ENCODE results near the gene HYKK.

GRCh38 chr15:78540141-78540870 lies 32.9 kb downstream of the HYKK start, which contains the start of gene PSMA4:
- TF ChIP-seq RFX5 (IDR thresholded peaks at IDR 0.05; ENCODE audit: low read depth, low read length): no peak
- TF ChIP-seq, protein P1, sequence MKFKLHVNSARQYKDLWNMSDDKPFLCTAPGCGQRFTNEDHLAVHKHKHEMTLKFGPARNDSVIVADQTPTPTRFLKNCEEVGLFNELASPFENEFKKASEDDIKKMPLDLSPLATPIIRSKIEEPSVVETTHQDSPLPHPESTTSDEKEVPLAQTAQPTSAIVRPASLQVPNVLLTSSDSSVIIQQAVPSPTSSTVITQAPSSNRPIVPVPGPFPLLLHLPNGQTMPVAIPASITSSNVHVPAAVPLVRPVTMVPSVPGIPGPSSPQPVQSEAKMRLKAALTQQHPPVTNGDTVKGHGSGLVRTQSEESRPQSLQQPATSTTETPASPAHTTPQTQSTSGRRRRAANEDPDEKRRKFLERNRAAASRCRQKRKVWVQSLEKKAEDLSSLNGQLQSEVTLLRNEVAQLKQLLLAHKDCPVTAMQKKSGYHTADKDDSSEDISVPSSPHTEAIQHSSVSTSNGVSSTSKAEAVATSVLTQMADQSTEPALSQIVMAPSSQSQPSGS (IDR thresholded peaks at IDR 0.05; ENCODE audit: low read length): no peak
- TF ChIP-seq CHD1 (IDR thresholded peaks at IDR 0.05; ENCODE audit: low read depth, low read length): no peak
- TF ChIP-seq BMI1 (IDR thresholded peaks at IDR 0.05; ENCODE audit: borderline replicate concordance): no peak
- TF ChIP-seq, protein P2, sequence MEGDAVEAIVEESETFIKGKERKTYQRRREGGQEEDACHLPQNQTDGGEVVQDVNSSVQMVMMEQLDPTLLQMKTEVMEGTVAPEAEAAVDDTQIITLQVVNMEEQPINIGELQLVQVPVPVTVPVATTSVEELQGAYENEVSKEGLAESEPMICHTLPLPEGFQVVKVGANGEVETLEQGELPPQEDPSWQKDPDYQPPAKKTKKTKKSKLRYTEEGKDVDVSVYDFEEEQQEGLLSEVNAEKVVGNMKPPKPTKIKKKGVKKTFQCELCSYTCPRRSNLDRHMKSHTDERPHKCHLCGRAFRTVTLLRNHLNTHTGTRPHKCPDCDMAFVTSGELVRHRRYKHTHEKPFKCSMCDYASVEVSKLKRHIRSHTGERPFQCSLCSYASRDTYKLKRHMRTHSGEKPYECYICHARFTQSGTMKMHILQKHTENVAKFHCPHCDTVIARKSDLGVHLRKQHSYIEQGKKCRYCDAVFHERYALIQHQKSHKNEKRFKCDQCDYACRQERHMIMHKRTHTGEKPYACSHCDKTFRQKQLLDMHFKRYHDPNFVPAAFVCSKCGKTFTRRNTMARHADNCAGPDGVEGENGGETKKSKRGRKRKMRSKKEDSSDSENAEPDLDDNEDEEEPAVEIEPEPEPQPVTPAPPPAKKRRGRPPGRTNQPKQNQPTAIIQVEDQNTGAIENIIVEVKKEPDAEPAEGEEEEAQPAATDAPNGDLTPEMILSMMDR (IDR thresholded peaks at IDR 0.05 in 2 of 3, conservative IDR thresholded peaks at IDR 0.05 in 1 of 3; ENCODE audit: control insufficient read depth in 2 of 3, extremely low read depth in 1 of 3, insufficient read depth in 1 of 3, low read depth in 3 of 3, low read length in 3 of 3): peak in 1 of 3 experiments; percentile 17; a peak in 1 of 6 replicates
- TF ChIP-seq MAX (IDR thresholded peaks at IDR 0.05; ENCODE audit: low read depth, low read length): peak; percentile 36; the same call in 1 of the 2 replicates
- TF ChIP-seq PAX8 (IDR thresholded peaks at IDR 0.05): no peak
- TF ChIP-seq BRCA1 (IDR thresholded peaks at IDR 0.05; ENCODE audit: low read depth, low read length): no peak
- TF ChIP-seq GABPA (IDR thresholded peaks at IDR 0.05; ENCODE audit: low read depth): no peak

Data from GM12878 (cell line).